HG03469 (cell line): Measurements from ENCODE around the gene PLXNA4.

ENCODE experiments used
- ATAC-seq: cut with Tn5 transposase; IDR thresholded peaks from one replicate; pipeline ENCODE4 v1.9.1; 2021; ENCODE audit warnings: mild to moderate bottlenecking, moderate library complexity, moderate number of reproducible peaks; ENCODE audit not compliant: unreplicated experiment

The PLXNA4 gene

DNA sequence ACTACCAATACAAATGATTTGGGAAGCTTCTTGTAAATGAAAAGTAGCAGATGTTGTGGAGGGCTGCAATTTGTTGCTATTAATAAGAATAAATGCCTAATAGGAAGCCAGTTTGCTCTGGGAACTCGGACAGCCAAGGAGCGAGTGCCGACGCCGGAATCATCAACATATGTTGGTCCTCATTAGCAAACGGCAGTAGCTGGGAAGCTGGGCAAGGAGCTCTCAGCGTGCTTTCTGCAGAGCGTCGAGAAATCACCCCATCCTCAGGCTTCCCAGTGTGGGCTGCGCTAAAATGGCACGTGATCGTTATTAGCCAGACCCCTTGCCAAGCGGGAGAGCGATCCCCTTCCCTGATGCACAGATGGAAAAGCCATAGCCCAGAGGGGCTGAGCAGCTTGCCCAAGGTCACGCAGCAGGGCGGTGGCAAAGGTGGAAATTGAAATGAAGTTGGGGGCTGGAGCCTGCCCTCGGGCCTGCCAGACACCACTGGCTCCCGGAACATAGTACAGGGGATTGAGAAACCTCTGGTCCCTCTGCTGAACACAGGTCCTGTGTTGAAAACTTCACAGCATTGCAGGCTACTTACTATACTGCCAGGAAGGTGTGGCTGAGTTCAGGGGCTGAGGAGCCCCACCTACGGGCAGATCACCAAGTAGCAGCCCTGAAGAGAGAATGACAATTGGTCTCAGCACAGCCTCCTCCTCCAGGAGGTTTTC lies 326.9 kb downstream of the PLXNA4 start:
- no peak for ATAC-seq

DNA sequence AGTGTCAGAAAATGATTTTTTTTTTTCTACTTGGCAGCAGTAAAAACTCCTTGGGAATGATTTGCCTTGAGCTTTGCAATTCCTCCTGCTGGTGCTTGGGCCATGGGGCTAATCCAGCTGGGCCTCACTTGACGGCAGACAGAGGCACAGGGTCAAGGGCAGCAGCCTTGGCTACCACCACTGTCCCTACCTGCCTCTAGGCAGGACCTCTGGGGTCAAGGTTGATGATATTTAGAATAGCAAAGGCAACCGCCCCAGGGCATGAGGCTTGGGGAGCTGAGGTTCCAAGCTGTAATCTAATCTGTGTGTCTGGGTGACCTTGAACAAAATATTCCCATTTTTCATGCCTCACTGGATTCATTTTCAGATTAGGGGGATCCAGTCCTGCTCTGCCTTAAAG lies 327.4 kb downstream of the PLXNA4 start:
- no peak for ATAC-seq

DNA sequence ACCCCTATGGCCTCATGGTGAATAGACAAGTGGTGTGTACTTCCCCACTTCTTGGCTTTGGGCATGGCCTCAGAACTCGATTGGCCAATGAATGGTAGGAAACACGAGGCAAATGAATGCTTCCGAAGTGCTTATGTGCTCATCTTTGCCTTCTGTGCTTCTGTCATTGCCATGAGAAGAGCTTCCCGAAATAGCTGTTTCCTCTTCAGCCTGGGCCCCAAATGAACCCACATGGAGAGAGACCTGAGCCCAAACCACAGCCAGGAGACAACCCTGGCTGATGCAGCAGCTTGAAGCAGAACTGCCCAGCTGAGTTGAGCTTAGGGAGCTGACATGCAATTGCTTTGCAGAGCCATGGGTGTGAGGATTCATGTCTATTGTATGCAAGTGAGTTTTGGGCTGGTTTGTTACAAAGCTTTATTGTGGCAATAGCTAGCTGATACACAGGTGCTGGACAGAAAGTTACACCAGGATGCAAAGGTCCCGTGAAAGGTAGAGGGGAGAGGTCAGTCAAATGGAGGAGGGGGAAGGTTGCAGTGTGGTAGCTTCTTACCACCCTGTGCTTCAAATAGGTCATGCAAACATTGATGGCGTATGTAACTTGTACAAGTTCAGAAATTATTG lies 328.2 kb downstream of the PLXNA4 start:
- no peak for ATAC-seq

DNA sequence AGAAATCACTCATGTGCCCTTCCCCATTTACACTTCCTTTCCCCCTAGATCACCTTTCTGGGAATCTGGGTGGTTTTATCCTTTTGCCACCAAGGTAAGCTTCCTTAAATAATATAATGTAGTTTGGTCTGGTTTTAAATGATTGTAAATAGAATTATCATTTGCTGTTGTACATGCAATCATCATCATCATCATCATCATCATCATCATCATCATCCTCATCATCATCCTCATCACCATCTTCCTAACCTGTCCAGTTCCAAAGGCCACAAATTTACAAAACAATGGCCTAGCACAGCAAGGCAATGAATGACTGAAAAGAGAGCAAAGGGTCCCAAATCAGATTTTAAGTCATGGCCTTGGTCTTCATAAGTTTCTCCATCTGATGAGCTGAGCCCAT lies 329.7 kb downstream of the PLXNA4 start:
- ATAC-seq: no peak

DNA sequence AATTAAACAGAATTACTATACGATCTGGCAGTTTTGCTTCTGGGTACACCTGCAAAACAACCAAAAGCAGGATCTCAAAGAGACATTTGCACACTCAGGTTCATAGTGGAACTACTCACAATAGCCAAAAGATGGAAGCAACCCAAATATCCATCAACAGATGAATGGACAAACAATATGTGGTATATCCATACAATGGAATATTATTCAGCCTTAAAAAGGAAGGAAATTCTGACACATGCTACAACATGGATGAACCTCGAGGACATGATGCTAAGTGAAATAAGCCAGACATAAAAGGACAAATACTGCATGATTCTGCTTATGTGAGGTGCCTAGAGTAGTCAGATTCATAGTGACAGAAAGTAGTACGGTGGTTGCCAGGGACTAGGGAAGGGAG lies 330.7 kb downstream of the PLXNA4 start:
- ATAC-seq: no peak

DNA sequence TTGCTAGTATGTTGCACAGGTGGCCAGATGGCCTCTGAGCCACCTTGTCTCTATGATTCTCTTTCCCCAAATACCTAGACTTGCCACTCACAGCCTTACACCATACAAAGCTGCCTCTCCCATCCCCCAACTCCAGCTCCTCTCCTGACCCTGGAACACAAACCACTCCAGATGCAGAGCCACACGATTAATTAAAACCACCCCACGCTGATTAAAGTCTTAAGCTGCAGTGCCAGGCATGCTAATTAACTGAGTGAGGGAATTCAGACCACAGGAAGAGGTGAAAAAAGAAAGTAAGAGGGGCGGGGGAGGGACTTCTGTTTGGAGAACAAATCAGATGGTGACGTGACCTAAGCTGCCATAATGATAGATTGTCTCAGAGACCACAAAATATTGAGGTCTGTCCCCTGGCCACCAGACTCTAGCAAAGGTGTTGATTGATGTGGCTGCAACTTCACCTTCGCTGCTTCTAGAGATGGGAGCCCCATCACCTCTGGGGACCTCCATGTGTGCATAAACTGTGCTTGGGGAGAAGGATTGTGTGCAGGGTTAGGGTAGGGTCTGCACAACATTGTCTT lies 331.3 kb downstream of the PLXNA4 start:
- ATAC-seq: no peak

DNA sequence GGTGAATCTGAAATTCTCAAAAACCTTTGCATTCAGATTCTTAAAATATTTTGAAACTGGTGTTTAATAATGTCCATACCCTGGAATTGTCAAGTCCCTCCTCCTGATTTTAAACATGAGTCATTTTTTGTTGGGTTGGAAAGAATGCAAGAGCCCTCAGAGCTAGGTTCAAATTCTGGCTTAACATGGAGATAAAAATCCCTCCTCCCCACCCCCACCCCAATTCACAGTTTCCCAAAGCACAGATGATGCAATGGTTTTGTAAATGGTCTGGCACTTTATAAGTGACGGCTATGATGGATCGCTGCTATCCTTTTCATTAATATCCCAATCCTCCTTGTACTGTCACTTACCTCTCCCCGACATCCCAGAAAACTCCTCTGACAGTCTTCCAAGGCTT lies 332.8 kb downstream of the PLXNA4 start:
- ATAC-seq: no peak

DNA sequence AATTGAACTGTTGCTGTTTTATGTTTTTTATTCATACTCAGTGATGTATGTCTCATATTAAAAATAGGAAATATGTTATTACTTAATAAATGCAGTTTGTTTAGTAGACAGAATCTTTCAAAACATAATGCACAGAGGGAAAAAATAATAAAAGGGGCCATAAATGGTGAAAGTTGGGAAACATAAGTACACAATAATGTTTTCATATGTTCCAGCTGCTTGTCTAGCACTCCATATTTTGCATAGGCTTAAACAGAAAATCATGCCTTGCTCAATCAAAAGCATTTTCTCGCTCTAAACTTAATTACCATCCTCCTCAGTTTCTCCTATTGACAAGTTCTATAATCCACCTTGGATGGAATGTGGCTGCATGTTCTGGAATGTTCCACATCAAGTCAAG lies 333.2 kb downstream of the PLXNA4 start:
- ATAC-seq: no peak

DNA sequence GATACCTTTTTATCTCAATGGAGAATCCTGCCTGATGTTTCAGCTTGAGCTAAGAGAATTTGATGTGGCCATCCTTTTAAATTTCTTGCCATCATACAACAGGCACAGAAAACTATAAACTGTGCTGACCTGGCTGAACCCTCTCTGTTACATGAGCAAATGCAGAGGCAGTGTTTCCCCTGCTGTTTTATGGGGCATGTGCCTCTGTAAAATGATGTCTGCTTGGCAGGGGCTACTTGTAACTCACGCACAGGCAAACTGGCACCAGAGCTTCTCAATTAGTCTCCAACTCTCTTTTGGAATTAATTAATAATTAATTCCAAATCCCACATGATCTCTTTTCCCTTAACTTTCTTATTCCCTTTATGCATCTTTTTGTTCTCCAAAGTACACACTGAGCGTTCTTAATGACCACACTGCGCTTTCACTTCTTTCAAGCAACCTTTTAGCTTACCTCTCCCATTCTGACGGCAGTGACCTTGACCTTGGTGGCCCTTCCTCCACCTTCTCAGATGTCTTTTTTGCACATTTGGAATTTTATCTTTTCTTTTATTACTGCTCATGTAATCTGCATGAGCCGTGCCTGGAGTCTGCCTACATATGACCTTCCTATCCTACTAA lies 334.0 kb downstream of the PLXNA4 start:
- no peak for ATAC-seq

DNA sequence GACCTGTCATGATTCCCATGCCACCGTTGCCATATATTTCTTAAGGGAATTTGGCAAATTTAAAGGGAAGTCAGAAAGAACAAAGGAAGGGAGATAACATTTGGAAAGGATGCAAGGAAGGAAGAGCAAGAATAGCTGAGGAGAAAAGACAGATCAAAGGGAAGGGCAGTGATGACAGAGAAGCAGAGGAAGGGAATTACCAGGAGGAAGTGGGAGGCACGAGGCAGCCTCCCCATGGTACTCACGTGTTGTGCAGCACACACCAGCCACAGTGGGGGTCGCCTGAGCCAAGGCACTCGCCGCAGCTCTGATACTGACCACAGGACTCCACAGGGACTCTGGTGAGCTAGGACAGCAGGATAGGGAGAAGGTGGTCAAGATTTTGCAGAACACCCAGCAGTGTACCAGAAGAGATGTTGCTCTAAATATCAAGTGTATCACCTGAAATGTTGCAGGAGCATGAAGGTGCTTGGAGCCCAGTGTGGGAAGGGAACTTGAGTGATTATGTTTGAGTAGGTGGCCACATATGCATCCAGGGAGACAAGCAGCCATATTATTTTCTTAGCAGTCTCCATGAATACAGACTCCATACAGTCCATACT lies 335.3 kb downstream of the PLXNA4 start:
- ATAC-seq: no peak

DNA sequence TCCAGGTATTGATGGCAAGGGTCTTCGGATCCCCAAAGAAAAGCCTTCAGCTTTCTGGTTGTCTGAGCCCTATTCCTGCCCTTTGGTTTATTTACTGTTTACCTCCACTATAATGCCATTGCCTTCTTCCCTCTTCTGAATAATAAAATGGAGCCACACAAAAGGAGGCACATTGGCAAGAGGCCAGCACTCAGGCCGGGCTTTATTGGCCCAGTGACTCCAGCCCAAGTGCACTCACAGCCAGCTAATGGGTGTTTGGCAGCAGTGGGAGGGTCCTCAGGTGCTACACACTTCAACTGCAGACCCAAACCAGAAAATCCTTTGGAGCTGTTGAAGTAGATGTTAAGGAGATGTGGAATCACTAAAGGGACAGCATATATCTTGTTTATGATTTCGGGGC lies 336.0 kb downstream of the PLXNA4 start:
- no peak for ATAC-seq

DNA sequence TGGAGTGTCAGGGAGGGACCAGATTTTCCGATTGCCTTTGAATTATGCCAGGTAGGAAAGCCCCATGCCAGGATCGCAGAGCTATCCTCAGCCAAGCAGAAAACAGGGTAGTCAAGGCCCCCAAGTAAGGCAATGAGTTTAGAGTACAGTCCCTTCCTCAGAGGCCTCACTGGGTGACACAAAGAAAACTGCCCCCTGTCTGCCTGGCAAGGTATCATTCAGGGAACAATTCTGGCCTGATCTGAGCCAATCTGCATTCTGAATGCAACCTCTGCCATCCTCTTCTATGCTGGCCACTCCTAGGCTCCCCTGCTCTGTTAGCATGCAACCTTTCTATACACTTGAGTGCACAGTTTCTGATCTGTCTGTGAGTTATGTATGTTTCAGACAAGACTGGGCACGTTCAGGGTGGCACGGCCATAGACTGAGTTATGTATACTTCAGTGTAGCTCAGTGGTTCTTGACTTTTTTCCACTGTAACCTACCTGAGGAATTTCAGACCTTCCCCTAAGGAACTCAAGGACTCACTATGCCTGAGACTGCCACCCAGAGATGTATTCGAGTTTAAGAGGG lies 336.8 kb downstream of the PLXNA4 start:
- no peak for ATAC-seq

DNA sequence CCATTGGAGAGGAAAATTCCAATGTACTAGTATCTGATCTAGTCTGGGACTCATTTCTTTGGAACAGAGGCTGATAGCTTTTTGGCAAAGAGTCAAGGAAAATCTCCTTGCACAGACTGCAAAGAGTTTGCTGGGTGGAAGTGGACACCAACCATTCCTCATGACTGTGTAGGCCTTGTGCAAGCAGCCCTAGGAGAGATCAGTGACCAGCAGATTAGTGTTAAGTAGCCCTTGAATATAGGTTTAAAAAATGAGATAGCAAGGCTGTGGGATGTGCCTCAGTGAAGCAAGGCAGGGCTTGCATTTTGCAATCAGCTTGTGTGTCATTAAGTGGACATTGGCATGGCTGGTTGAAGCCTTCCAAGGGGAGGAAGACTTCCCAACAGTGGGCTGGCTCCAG lies 341.6 kb downstream of the PLXNA4 start:
- ATAC-seq: no peak

DNA sequence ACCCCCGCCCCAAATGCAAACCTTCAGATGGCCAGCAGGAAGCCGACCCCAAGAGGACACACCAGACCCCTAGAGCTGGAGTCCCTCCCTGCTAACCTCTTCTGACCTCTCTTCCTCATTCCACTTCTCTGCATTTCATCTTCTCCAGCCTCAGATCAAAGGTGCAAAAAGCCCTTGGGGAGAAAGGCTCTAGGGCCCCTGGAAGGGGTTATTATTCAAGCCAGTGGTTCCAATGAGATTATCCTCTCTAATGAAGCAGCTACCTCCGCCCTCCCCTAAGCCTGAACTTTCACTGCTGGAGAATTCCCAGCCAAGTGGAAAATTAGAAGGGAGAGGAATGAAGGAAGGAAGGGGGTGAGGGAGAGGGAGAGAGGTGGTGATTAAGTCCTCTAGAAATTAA lies 343.9 kb downstream of the PLXNA4 start:
- no peak for ATAC-seq

DNA sequence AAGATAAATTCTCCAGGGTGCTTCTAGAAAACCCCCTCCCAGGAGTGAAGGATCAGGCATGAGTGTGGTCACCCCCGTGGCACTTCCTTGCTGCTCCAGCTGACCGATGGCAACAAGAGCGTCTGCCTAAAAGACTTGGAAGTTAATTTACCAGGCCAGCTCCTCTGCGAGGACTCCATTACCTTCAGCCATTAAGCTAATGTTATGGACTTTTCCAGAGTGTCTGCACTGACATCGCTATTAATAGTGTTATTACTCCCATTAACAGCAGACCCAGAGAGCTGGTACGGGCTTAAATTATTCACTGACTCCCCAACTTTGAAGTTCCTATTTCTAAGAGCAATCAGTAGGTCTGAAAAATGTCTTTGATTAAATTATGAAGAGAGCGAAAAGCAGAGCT lies 345.8 kb downstream of the PLXNA4 start:
- no peak for ATAC-seq

DNA sequence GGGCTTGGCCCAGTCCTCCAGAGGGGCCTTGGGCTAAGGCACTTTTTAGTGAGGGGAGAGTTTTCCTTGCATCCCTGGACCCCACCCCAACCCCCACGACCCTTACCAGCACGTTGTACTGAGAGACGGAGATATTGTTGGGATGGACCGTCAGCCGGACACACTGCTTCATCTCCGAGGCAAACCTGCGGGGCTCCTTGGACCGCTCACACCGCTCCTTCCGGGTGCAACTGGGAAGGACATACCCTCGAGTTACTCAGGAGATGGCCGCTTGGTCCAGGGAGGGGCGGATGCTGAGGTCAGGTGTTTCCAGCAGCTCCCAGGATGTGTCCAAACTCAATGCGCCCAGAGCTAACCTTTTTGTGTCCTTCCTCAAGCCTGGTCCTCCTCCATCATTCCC lies 348.0 kb downstream of the PLXNA4 start:
- no peak for ATAC-seq

DNA sequence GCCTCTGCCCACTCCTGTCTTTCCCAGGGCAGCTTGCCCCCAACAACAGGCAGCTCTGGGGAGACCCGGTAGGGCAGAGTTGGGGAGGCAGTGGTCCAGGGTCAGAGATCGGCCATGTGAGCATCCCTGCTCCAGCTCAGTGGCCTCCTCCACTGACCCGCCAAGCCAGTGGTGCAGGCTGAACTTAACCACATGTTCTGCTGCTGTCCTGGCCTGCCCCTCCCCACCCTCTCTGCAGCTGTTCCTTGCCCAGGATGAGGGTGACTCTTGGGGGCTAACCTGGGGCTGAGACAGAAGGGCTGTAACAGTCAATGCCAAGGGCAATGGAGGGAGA lies 349.3 kb downstream of the PLXNA4 start:
- ATAC-seq: no peak

DNA sequence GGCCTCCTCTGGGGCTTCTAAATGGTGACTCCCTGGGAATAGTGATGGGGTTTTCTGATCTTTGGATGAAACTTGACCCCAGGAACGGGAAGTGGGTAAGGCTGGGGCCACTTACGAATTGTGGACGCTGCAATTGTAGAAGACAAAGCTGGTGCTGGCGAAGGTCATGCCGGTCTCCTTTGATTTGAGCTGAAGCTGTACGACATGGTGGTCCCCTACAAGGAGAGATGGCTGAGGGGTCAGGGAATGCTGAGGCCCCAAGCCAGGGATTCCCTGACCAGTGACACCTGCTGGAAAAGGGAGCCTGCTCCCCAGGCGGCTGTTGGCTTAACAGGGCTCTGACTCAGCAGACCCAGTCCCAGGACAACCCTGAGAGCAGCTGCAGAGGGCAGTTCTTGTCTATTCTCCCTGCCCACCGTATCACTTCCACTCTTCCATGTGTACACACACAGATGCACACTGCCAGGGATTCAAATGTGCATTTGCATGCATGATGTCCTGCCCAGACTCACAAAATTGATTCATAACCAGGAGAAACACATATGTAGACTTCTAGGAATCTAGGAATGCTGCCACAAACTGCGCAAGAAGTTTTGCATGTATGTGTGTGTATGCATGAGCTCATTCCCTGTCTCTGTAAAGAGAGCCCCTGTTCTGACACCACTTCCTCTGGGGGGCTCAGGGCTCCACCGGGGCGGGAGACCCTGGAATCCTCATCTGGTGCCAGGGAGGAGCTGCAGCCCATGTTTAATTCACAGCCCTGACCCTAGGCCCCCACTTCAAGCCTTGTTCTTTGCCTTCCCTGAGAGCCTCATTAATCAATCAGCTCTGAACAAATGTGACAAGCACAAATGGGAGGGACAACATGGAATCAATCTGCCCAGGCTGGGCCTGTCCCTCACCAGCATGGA lies 350.0 kb downstream of the PLXNA4 start:
- ATAC-seq: no peak

DNA sequence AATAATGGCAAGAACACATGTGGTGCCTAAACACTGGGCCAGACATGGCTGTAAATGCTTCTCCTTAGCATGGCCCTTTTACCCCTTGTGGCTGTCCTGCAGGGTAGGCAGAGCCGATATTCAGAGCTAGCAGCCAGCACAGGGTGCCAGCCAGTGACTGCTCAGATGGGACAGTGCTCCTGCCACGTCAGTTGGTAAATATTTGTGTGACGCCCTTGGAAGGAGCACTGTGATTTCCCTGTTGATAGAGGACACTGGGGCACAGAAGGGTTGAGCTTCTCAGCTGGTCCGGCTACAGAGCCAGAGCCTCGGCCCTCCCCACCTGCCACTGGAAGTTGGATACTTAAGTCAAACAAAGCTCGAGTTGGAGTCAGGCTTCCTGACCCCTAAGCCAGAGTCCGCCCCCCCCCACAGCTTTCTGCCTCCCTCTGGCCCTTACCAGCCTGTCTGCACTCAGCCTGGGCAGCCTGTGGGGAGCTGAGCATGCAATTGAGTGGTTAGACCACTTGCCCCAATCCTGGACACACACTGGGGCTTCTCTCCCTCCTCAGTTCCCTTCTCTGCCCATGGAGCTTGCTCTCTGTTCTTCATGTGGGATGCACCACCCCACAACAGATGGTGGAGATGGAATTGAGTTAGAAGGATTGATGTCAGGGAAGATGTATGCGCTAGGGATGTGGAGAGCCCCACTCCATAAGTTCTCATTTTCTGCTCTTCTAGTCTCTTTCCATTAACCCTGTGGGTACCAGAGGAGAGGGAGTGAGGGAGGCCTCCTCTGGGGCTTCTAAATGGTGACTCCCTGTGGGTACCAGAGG lies 350.8 kb downstream of the PLXNA4 start:
- no peak for ATAC-seq

DNA sequence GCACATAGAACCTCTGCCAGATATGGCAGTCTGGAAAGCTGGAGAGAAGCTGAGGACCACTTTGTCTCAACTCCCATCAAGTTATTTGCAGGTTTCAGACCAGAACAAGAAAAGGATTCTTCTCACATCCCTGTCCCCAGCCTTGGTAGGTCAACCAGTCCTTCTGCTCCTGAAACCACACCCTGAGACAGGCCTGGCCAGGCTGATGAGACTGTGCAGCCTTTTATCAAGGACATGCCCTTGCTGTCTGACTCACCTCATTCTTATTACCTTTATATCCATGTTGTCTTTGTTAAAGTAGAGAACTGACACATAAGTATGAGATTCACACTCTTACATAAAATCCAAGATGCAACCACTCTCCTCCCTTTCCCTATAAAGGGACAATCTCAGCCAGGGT lies 354.9 kb downstream of the PLXNA4 start:
- no peak for ATAC-seq
